Measurements from ENCODE around the gene SYNPO2.

Gene SYNPO2

GRCh38 chr4:118910221-118910620 lies 21.6 kb downstream of the SYNPO2 start:
- no peak overlapping the region for H3K27ac Mint-ChIP-seq
- H3K9me3 Mint-ChIP-seq = no peaks in the 10 kb centered on the region
- no peak overlapping the region for H3K4me3 Mint-ChIP-seq
- H3K4me1 Mint-ChIP-seq = no peaks in the 10 kb centered on the region
- no peaks in the 10 kb centered on the region for H3K36me3 Mint-ChIP-seq
- H3K27me3 Mint-ChIP-seq = peaks cover 3% of the 10 kb centered on the region

- H3K27me3 Mint-ChIP-seq = peaks cover 3% of the 10 kb centered on the region
- no peaks in the 10 kb centered on the region for H3K9me3 Mint-ChIP-seq
- no peak overlapping the region for H3K27ac Mint-ChIP-seq
- no peaks in the 10 kb centered on the region for H3K36me3 Mint-ChIP-seq
- no peak overlapping the region for H3K4me3 Mint-ChIP-seq
- no peaks in the 10 kb centered on the region for H3K4me1 Mint-ChIP-seq
These were observed 22.6 kb downstream of the SYNPO2 start for GRCh38 chr4:118911238-118911703.

- Mint-ChIP-seq H3K4me1 (no peaks in the 10 kb centered on the region), H3K27ac (no peak overlapping the region)
These were observed 26.8 kb downstream of the SYNPO2 start for GRCh38 chr4:118915468-118915867.

GRCh38 chr4:118916691-118917289 lies 28.1 kb downstream of the SYNPO2 start:
- Mint-ChIP-seq H3K9me3 (no peaks in the 10 kb centered on the region), H3K4me3 (no peak overlapping the region), H3K36me3 (no peaks in the 10 kb centered on the region), H3K27me3 (peaks cover 5% of the 10 kb centered on the region), H3K27ac (no peak overlapping the region), H3K4me1 (no peaks in the 10 kb centered on the region)

More at GRCh38 chr4:118915468-118915867, 26.8 kb downstream of the SYNPO2 start:
- Mint-ChIP-seq H3K36me3 (no peaks in the 10 kb centered on the region), H3K27me3 (peaks cover 6% of the 10 kb centered on the region), H3K4me3 (no peak overlapping the region), H3K9me3 (no peaks in the 10 kb centered on the region)

- H3K9me3 Mint-ChIP-seq = no peaks in the 10 kb centered on the region
- H3K4me3 Mint-ChIP-seq = no peak overlapping the region
- peaks cover 5% of the 10 kb centered on the region for H3K27me3 Mint-ChIP-seq
- H3K4me1 Mint-ChIP-seq = no peaks in the 10 kb centered on the region
- H3K36me3 Mint-ChIP-seq = no peaks in the 10 kb centered on the region
- H3K27ac Mint-ChIP-seq = no peak overlapping the region
These were observed 28.9 kb downstream of the SYNPO2 start for GRCh38 chr4:118917582-118917981.

GRCh38 chr4:118918388-118918787 lies 29.7 kb downstream of the SYNPO2 start:
- Mint-ChIP-seq H3K4me1 (no peaks in the 10 kb centered on the region), H3K4me3 (no peak overlapping the region), H3K27ac (no peak overlapping the region), H3K27me3 (peaks cover 5% of the 10 kb centered on the region), H3K9me3 (no peaks in the 10 kb centered on the region), H3K36me3 (no peaks in the 10 kb centered on the region)

GRCh38 chr4:118920247-118920646 lies 31.6 kb downstream of the SYNPO2 start:
- H3K4me3 Mint-ChIP-seq = no peak overlapping the region
- H3K27me3 Mint-ChIP-seq = peaks cover 3% of the 10 kb centered on the region
- no peaks in the 10 kb centered on the region for H3K4me1 Mint-ChIP-seq
- no peaks in the 10 kb centered on the region for H3K36me3 Mint-ChIP-seq
- no peaks in the 10 kb centered on the region for H3K9me3 Mint-ChIP-seq
- no peak overlapping the region for H3K27ac Mint-ChIP-seq

GRCh38 chr4:118921786-118922185 lies 33.1 kb downstream of the SYNPO2 start:
- Mint-ChIP-seq H3K36me3 (no peaks in the 10 kb centered on the region), H3K27me3 (peaks cover 3% of the 10 kb centered on the region), H3K9me3 (no peaks in the 10 kb centered on the region), H3K4me1 (no peaks in the 10 kb centered on the region), H3K4me3 (no peak overlapping the region), H3K27ac (no peak overlapping the region)

- Mint-ChIP-seq H3K4me3 (no peak overlapping the region), H3K27me3 (peaks cover 3% of the 10 kb centered on the region), H3K4me1 (no peaks in the 10 kb centered on the region)
These were observed 35.2 kb downstream of the SYNPO2 start for GRCh38 chr4:118923891-118924290.

GRCh38 chr4:118927974-118928373 lies 39.3 kb downstream of the SYNPO2 start:
- Mint-ChIP-seq H3K36me3 (no peaks in the 10 kb centered on the region), H3K27me3 (peaks cover 2% of the 10 kb centered on the region), H3K9me3 (no peaks in the 10 kb centered on the region), H3K4me1 (no peaks in the 10 kb centered on the region), H3K4me3 (no peak overlapping the region), H3K27ac (no peak overlapping the region)

More at GRCh38 chr4:118923891-118924290, 35.2 kb downstream of the SYNPO2 start:
- Mint-ChIP-seq H3K36me3 (no peaks in the 10 kb centered on the region), H3K27ac (no peak overlapping the region), H3K9me3 (no peaks in the 10 kb centered on the region)

GRCh38 chr4:118930255-118930654 lies 41.6 kb downstream of the SYNPO2 start:
- peaks cover 5% of the 10 kb centered on the region for H3K27me3 Mint-ChIP-seq
- H3K4me3 Mint-ChIP-seq = no peak overlapping the region
- H3K4me1 Mint-ChIP-seq = no peaks in the 10 kb centered on the region
- H3K36me3 Mint-ChIP-seq = no peaks in the 10 kb centered on the region
- H3K27ac Mint-ChIP-seq = no peak overlapping the region
- H3K9me3 Mint-ChIP-seq = no peaks in the 10 kb centered on the region

- H3K4me3 Mint-ChIP-seq = no peak overlapping the region
- H3K27ac Mint-ChIP-seq = no peak overlapping the region
- H3K9me3 Mint-ChIP-seq = no peaks in the 10 kb centered on the region
- peaks cover 5% of the 10 kb centered on the region for H3K27me3 Mint-ChIP-seq
- H3K36me3 Mint-ChIP-seq = no peaks in the 10 kb centered on the region
- H3K4me1 Mint-ChIP-seq = no peaks in the 10 kb centered on the region
These were observed 43.1 kb downstream of the SYNPO2 start for GRCh38 chr4:118931786-118932185.

- peaks cover 9% of the 10 kb centered on the region for H3K27me3 Mint-ChIP-seq
- H3K9me3 Mint-ChIP-seq = no peaks in the 10 kb centered on the region
- H3K4me3 Mint-ChIP-seq = no peak overlapping the region
- no peak overlapping the region for H3K27ac Mint-ChIP-seq
- H3K4me1 Mint-ChIP-seq = no peaks in the 10 kb centered on the region
- no peaks in the 10 kb centered on the region for H3K36me3 Mint-ChIP-seq
These were observed 47.2 kb downstream of the SYNPO2 start for GRCh38 chr4:118935819-118936218.

GRCh38 chr4:118936406-118936805 lies 47.8 kb downstream of the SYNPO2 start:
- Mint-ChIP-seq H3K9me3 (no peaks in the 10 kb centered on the region), H3K4me1 (no peaks in the 10 kb centered on the region), H3K27ac (no peak overlapping the region), H3K4me3 (no peak overlapping the region), H3K27me3 (peaks cover 13% of the 10 kb centered on the region), H3K36me3 (no peaks in the 10 kb centered on the region)

GRCh38 chr4:118939169-118939783 lies 50.6 kb downstream of the SYNPO2 start:
- H3K27me3 Mint-ChIP-seq = peaks cover 12% of the 10 kb centered on the region
- no peaks in the 10 kb centered on the region for H3K4me1 Mint-ChIP-seq
- H3K27ac Mint-ChIP-seq = no peak overlapping the region
- no peaks in the 10 kb centered on the region for H3K36me3 Mint-ChIP-seq
- H3K9me3 Mint-ChIP-seq = no peaks in the 10 kb centered on the region
- H3K4me3 Mint-ChIP-seq = no peak overlapping the region

GRCh38 chr4:118941149-118941548 lies 52.5 kb downstream of the SYNPO2 start:
- Mint-ChIP-seq H3K9me3 (no peaks in the 10 kb centered on the region), H3K27ac (no peak overlapping the region), H3K4me3 (no peak overlapping the region), H3K4me1 (no peaks in the 10 kb centered on the region), H3K27me3 (peaks cover 9% of the 10 kb centered on the region), H3K36me3 (no peaks in the 10 kb centered on the region)

GRCh38 chr4:118941799-118942198 lies 53.1 kb downstream of the SYNPO2 start:
- Mint-ChIP-seq H3K27ac (no peak overlapping the region), H3K27me3 (peaks cover 9% of the 10 kb centered on the region), H3K36me3 (no peaks in the 10 kb centered on the region), H3K4me1 (no peaks in the 10 kb centered on the region), H3K9me3 (no peaks in the 10 kb centered on the region), H3K4me3 (no peak overlapping the region)
